Measurements from ENCODE around the gene SRCIN1. TPM values are rescaled to one million over a fixed set of nuclear protein-coding genes. Genes with fewer than 3 reads are reported as not detected.

Gene SRCIN1
- total and polyA plus RNA-seq, 3 experiments from 2014 or later, result 0.04 to 0.50 TPM; not detected in 1

DNA sequence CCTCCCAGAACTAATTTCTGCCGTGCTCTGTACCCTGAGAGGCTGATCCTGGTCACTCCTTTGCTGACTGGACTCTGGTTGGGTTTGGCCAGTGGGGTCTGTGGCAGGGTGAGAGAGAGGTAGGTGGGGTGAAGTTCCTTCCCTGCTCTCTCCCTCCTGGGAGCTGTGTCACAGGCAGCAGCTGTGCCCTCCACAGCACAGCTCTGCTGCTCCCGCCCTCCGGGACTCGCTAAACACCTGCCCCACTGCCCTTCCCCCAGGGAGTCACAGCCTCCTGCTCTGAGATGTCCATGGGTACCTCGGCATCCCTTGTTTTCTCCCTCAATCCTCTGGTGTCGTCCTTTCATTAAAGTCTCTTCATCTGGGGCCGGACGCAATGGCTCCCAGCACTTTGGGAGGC is 66.4 kb downstream of the SRCIN1 start:
- H3K4me1 Mint-ChIP-seq, result no peaks in the 10 kb centered on the region
- H3K27me3 Mint-ChIP-seq, result peaks cover 10 to 49% of the 10 kb centered on the region in 2 donors
- Histone ChIP-seq H3K36me3 (ENCODE audit: insufficient read depth, low read length) (no peaks in the 10 kb centered on the region), H3K4me3 (ENCODE audit: low read length) (no peak overlapping the region), H3K27me3 (ENCODE audit: insufficient read depth, low read length, poor library complexity, severe bottlenecking) (no peaks in the 10 kb centered on the region), H3K4me1 (ENCODE audit: insufficient read depth, low read length) (no peaks in the 10 kb centered on the region), H3K9me3 (ENCODE audit: low read length) (no peaks in the 10 kb centered on the region), H3K27ac (ENCODE audit: low read depth, low read length) (no peak overlapping the region)
- CTCF ChIA-PET, result interaction anchor here (1.2 kb wide), 1 partner anchor 19 kb away, joined by 3 read pairs; no protein-coding TSS in a partner anchor
- no peak for DNase-seq
- POLR2A ChIA-PET, result no interaction called here
- H3K9me3 Mint-ChIP-seq, result no peaks in the 10 kb centered on the region
- no peak overlapping the region for H3K4me3 Mint-ChIP-seq
- no peaks in the 10 kb centered on the region for H3K36me3 Mint-ChIP-seq
- no peak overlapping the region for H3K27ac Mint-ChIP-seq

DNA sequence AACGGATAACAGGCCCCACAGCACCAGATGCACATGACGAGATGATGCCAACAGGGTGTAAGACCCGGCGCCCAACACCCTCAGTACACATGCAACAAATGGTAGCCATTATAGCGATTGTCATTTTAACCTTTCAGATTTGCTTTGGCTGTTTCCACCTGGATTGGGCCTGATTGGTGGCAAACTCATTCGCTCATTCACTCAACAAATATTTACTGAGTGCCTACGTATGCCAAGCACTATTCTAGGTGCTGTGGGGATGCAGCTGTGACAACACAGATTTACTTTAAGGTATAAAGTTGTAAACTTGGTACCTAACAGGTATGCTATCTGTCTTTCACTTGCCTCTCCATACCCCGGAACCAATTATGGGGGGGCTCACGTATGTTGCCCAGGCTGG is 66.8 kb downstream of the SRCIN1 start:
- no peaks in the 10 kb centered on the region for H3K4me1 Mint-ChIP-seq

DNA sequence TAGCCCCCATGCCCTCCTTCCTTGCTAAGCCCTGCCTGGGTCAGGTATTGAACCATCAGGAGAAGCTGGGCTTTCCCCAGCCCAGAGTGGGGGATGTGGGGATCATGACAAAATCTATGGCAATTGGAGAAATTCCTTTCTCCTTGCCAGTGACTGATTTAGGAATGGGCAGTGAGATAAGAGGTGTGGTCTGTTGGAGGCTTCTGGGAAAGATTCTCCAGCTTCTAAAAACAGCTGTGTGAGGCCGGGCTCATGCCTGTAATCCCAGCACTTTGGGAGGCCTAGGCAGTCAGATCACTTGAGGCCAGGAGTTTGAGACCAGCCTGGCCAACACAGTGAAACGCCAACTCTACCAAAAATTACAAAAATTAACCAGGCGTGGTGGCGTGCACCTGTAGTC is 69.1 kb downstream of the SRCIN1 start:
- CTCF ChIA-PET, result interaction anchor here (1.2 kb wide), 1 partner anchor 122 kb away, joined by 3 read pairs; no protein-coding TSS in a partner anchor
- Histone ChIP-seq H3K27me3 (ENCODE audit: insufficient read depth, low read length, poor library complexity, severe bottlenecking) (no peaks in the 10 kb centered on the region), H3K36me3 (ENCODE audit: insufficient read depth, low read length) (no peaks in the 10 kb centered on the region), H3K4me3 (ENCODE audit: low read length) (no peak overlapping the region), H3K27ac (ENCODE audit: low read depth, low read length) (no peak overlapping the region), H3K9me3 (ENCODE audit: low read length) (no peaks in the 10 kb centered on the region), H3K4me1 (ENCODE audit: insufficient read depth, low read length) (no peaks in the 10 kb centered on the region)
- POLR2A ChIA-PET, result no interaction called here
- Mint-ChIP-seq H3K4me1 (no peaks in the 10 kb centered on the region), H3K9me3 (no peaks in the 10 kb centered on the region), H3K27me3 (peaks cover 11 to 49% of the 10 kb centered on the region in 2 donors), H3K36me3 (no peaks in the 10 kb centered on the region), H3K4me3 (no peak overlapping the region), H3K27ac (no peak overlapping the region)
- no peak for DNase-seq

More for the DNA sequence above, 66.8 kb downstream of the SRCIN1 start:
- H3K9me3 ChIP-seq (ENCODE audit: low read length), result no peaks in the 10 kb centered on the region
- peaks cover 13 to 53% of the 10 kb centered on the region in 2 donors for H3K27me3 Mint-ChIP-seq
- H3K36me3 ChIP-seq (ENCODE audit: insufficient read depth, low read length), result no peaks in the 10 kb centered on the region
- no peaks in the 10 kb centered on the region for H3K36me3 Mint-ChIP-seq
- POLR2A ChIA-PET, result no interaction called here
- H3K4me3 Mint-ChIP-seq, result no peak overlapping the region
- no peak overlapping the region for H3K4me3 ChIP-seq (ENCODE audit: low read length)
- no peak overlapping the region for H3K27ac ChIP-seq (ENCODE audit: low read depth, low read length)
- CTCF ChIA-PET, result no interaction called here
- H3K27me3 ChIP-seq (ENCODE audit: insufficient read depth, low read length, poor library complexity, severe bottlenecking), result no peaks in the 10 kb centered on the region
- H3K4me1 ChIP-seq (ENCODE audit: insufficient read depth, low read length), result no peaks in the 10 kb centered on the region
- H3K9me3 Mint-ChIP-seq, result no peaks in the 10 kb centered on the region
- H3K27ac Mint-ChIP-seq, result no peak overlapping the region
- DNase-seq, result no peak

DNA sequence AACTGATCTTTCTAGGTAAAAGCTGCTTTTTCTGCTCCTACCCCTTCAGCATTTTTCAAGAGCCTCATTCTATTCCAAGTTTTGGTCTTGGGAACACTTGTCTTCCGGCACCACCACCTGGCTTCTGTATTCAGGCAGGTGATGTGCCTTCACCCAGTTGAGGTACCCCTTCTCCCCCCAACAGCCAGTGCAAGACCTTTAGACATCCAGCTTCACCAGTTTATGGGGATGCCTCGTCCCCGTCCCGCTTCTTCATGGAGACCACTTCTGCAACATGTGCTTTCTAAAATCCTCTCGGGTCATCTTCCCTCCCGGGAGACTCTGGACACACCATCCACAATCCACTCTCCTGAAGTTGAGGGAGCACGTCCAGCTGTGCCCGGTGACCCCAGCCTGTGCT is 69.9 kb downstream of the SRCIN1 start:
- Histone ChIP-seq H3K27ac (ENCODE audit: low read depth, low read length) (no peak overlapping the region), H3K36me3 (ENCODE audit: insufficient read depth, low read length) (no peaks in the 10 kb centered on the region), H3K4me1 (ENCODE audit: insufficient read depth, low read length) (no peaks in the 10 kb centered on the region), H3K27me3 (ENCODE audit: insufficient read depth, low read length, poor library complexity, severe bottlenecking) (no peaks in the 10 kb centered on the region), H3K9me3 (ENCODE audit: low read length) (no peaks in the 10 kb centered on the region), H3K4me3 (ENCODE audit: low read length) (no peak overlapping the region)
- CTCF ChIA-PET, result no interaction called here
- Mint-ChIP-seq H3K36me3 (no peaks in the 10 kb centered on the region), H3K27me3 (peaks cover 7 to 47% of the 10 kb centered on the region in 2 donors), H3K4me3 (no peak overlapping the region), H3K4me1 (no peaks in the 10 kb centered on the region), H3K9me3 (no peaks in the 10 kb centered on the region), H3K27ac (peak overlapping the region in 1 of 8 donors; percentile 30)
- DNase-seq, result no peak
- POLR2A ChIA-PET, result no interaction called here

DNA sequence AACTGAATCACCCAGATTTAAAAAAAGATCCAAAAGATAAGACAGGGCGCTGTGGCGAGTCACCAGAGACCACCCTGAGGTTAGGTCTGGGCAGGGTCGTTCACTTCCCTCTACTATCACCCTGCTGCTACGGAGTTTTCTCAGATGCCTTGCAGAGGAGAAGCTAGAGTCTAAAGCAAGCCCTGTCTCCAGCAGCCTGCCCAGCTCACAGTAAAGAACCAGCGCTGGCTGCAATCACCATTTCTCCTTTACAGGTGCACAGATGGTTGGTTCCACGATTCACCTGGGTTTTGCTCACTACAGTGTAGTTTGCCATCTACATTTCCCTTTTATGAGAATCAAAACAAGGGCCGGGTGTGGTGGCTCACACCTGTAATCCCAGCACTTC is 71.3 kb downstream of the SRCIN1 start:
- no peak for DNase-seq

DNA sequence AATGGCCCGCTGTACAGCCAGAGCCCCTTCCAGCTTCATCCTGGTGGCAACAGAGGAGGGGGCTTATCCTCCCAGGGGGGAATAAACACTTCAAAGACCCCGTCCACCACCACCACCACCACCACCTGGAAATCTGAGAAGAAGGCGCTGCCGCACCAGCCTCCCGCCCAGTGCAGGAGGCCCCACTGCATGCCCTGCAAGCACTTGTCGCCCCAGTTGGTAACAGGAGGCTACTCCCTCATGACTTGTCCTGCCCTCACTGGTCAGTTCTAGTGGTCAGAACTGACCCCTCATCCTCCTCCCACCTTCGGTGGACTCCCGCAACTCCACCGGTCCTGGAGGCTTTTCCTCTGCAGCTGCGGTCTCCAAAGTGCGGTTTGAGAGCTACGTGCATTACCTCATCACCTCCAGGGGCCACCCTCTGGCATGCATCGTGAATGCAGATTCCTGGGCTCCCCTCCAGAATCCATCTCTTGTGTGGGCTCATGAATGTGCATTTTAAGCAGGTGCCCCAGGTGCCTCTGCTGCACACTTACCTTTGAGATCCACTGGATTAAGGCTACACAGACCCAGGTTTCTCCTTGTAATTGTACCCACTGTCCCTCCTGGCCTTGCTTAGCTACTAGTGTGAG is 71.8 kb downstream of the SRCIN1 start:
- POLR2A ChIA-PET, result no interaction called here
- H3K27me3 Mint-ChIP-seq, result peaks cover 7 to 51% of the 10 kb centered on the region in 2 donors
- CTCF ChIA-PET, result no interaction called here
- no peaks in the 10 kb centered on the region for H3K9me3 Mint-ChIP-seq
- no peak overlapping the region for H3K27ac ChIP-seq (ENCODE audit: low read depth, low read length)
- H3K4me1 ChIP-seq (ENCODE audit: insufficient read depth, low read length), result no peaks in the 10 kb centered on the region
- H3K4me3 ChIP-seq (ENCODE audit: low read length), result no peak overlapping the region
- H3K27ac Mint-ChIP-seq, result no peak overlapping the region
- no peaks in the 10 kb centered on the region for H3K9me3 ChIP-seq (ENCODE audit: low read length)
- H3K4me1 Mint-ChIP-seq, result no peaks in the 10 kb centered on the region
- H3K36me3 ChIP-seq (ENCODE audit: insufficient read depth, low read length), result no peaks in the 10 kb centered on the region
- no peaks in the 10 kb centered on the region for H3K36me3 Mint-ChIP-seq
- no peaks in the 10 kb centered on the region for H3K27me3 ChIP-seq (ENCODE audit: insufficient read depth, low read length, poor library complexity, severe bottlenecking)
- H3K4me3 Mint-ChIP-seq, result no peak overlapping the region
- DNase-seq, result no peak

More for the DNA sequence above, 71.3 kb downstream of the SRCIN1 start:
- H3K4me1 Mint-ChIP-seq, result no peaks in the 10 kb centered on the region
- Histone ChIP-seq H3K9me3 (ENCODE audit: low read length) (no peaks in the 10 kb centered on the region), H3K4me3 (ENCODE audit: low read length) (no peak overlapping the region), H3K27me3 (ENCODE audit: insufficient read depth, low read length, poor library complexity, severe bottlenecking) (no peaks in the 10 kb centered on the region), H3K27ac (ENCODE audit: low read depth, low read length) (no peak overlapping the region), H3K36me3 (ENCODE audit: insufficient read depth, low read length) (no peaks in the 10 kb centered on the region), H3K4me1 (ENCODE audit: insufficient read depth, low read length) (no peaks in the 10 kb centered on the region)
- H3K36me3 Mint-ChIP-seq, result no peaks in the 10 kb centered on the region
- ChIA-PET CTCF (no interaction called here), POLR2A (no interaction called here)
- H3K27me3 Mint-ChIP-seq, result peaks cover 7 to 51% of the 10 kb centered on the region in 2 donors
- no peak overlapping the region for H3K27ac Mint-ChIP-seq
- no peaks in the 10 kb centered on the region for H3K9me3 Mint-ChIP-seq
- H3K4me3 Mint-ChIP-seq, result no peak overlapping the region

DNA sequence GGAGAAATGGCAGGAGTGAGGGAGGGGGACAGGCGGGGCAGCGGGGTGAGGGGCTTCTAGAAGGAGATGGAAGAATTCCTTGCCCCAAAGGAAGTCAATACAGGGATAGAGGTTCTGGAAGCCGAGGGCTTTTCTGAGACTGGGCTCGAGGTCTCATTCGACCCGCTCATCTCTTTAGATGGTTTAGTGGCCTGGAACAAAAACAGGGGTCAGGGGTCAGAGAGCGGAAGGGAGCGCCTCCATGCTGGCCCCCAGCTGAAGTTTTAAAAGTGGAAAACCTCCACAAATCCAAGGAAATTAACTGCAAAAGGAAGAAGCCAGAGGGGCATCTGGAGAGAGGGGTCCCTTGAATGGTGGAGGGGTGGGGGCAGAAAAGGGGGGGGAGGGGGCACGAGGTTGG is 72.5 kb downstream of the SRCIN1 start:
- H3K9me3 ChIP-seq (ENCODE audit: low read length), result no peaks in the 10 kb centered on the region
- DNase-seq, result no peak
- Mint-ChIP-seq H3K27me3 (peaks cover 9 to 51% of the 10 kb centered on the region in 2 donors), H3K27ac (no peak overlapping the region), H3K4me3 (no peak overlapping the region), H3K4me1 (no peaks in the 10 kb centered on the region), H3K36me3 (no peaks in the 10 kb centered on the region), H3K9me3 (no peaks in the 10 kb centered on the region)
- no peak overlapping the region for H3K4me3 ChIP-seq (ENCODE audit: low read length)
- ChIA-PET CTCF (no interaction called here), POLR2A (no interaction called here)
- H3K36me3 ChIP-seq (ENCODE audit: insufficient read depth, low read length), result no peaks in the 10 kb centered on the region
- H3K4me1 ChIP-seq (ENCODE audit: insufficient read depth, low read length), result no peaks in the 10 kb centered on the region
- H3K27me3 ChIP-seq (ENCODE audit: insufficient read depth, low read length, poor library complexity, severe bottlenecking), result no peaks in the 10 kb centered on the region
- H3K27ac ChIP-seq (ENCODE audit: low read depth, low read length), result no peak overlapping the region

DNA sequence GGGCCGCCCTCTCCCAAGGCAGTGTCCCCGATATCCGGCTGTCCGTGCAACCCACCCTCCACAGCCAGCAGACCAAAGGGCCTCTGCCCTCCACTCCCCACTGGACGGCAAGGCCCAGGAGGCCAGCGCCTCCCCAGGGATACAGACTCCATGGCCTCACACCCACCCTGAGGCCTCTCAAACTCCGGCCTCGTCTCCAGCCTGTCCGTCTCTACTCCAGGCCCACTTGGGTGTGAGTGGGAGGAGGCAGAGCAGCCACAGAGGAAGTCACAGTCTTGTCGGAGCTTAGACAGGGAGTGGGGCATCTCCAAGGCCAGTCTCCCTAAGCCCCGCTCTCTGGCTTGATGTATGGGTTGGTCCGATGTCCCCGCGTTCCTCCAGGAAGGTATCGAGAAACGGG is 73.3 kb downstream of the SRCIN1 start:
- no peaks in the 10 kb centered on the region for H3K9me3 Mint-ChIP-seq
- no peaks in the 10 kb centered on the region for H3K27me3 ChIP-seq (ENCODE audit: insufficient read depth, low read length, poor library complexity, severe bottlenecking)
- DNase-seq, result no peak
- no peak overlapping the region for H3K27ac ChIP-seq (ENCODE audit: low read depth, low read length)
- H3K4me3 Mint-ChIP-seq, result peak overlapping the region in 1 of 7 donors; percentile 13
- ChIA-PET POLR2A (no interaction called here), CTCF (no interaction called here)
- no peak overlapping the region for H3K4me3 ChIP-seq (ENCODE audit: low read length)
- H3K27me3 Mint-ChIP-seq, result peaks cover 10 to 57% of the 10 kb centered on the region in 2 donors
- H3K4me1 Mint-ChIP-seq, result no peaks in the 10 kb centered on the region
- no peaks in the 10 kb centered on the region for H3K36me3 Mint-ChIP-seq
- H3K27ac Mint-ChIP-seq, result no peak overlapping the region
- no peaks in the 10 kb centered on the region for H3K4me1 ChIP-seq (ENCODE audit: insufficient read depth, low read length)
- H3K36me3 ChIP-seq (ENCODE audit: insufficient read depth, low read length), result no peaks in the 10 kb centered on the region
- H3K9me3 ChIP-seq (ENCODE audit: low read length), result no peaks in the 10 kb centered on the region
